Endothelial cell of umbilical vein (primary cell): ENCODE results near the gene EVA1A. TPM values are rescaled to one million over a fixed set of nuclear protein-coding genes. Genes with fewer than 3 reads are reported as not detected.

Experiments used
- BruUV-seq: library from RNA; stranded (reverse); fragments of 400-500 nt; replicated peaks from 2 replicates; lab custom pipeline; 2021; lab: Mats Ljungman, UMichigan
- CTCF ChIA-PET: fragments of 300-600, 350-600 bp; sonication (Branson Sonifier 250); formaldehyde crosslinking; loops from one replicate; lab custom pipeline; 2021; ENCODE audit warnings: antibody characterized with exemption, inconsistent platforms; lab: Charles Lee
- POLR2A ChIA-PET: fragments of 300-600, 350-600 bp; sonication (Branson Sonifier 250); formaldehyde crosslinking; loops from one replicate; lab custom pipeline; 2021; ENCODE audit warnings: antibody characterized with exemption, inconsistent platforms; lab: Charles Lee
- DNase-seq: peaks from one replicate; pipeline ENCODE4 v3.0.0-alpha.2; 2011; ENCODE audit warnings: low read depth, low spot score
- FAIRE-seq: peaks from 2 replicates; lab custom pipeline; 2011; peaks lifted over from hg19 to GRCh38; lab: Jason Lieb, UNC
- H2AFZ ChIP-seq: 2 replicates; pipeline ENCODE4 v1.6.0; 2012; ENCODE audit warnings: low read depth, low read length, control low read depth, inconsistent platforms
- H3K27ac ChIP-seq: 2 replicates; pipeline ENCODE4 v1.5.1; 2011; ENCODE audit warnings: low read depth, mild to moderate bottlenecking, control low read depth, low read length, moderate library complexity; ENCODE audit not compliant: insufficient read depth
- H3K27me3 ChIP-seq, 2 experiments: 2 replicates each; pipeline versions ENCODE4 v1.6.0 to v1.6.1; 2011; ENCODE audit warnings: low read length in 2 of 2, mixed read lengths in 1 of 2; ENCODE audit not compliant: control insufficient read depth in 2 of 2, insufficient read depth in 2 of 2
- H3K36me3 ChIP-seq, 2 experiments: 2 replicates in 1 of 2; 3 replicates in 1 of 2; pipeline ENCODE4 v1.5.1; 2011; ENCODE audit warnings: low read length in 2 of 2, mild to moderate bottlenecking in 1 of 2, moderate library complexity in 1 of 2; ENCODE audit not compliant: control insufficient read depth in 2 of 2, insufficient read depth in 2 of 2; ENCODE audit errors: extremely low read depth in 1 of 2
- H3K4me1 ChIP-seq: 3 replicates; pipeline ENCODE4 v1.5.1; 2011; ENCODE audit warnings: mild to moderate bottlenecking, low read length; ENCODE audit not compliant: control insufficient read depth, insufficient read depth; ENCODE audit errors: extremely low read depth
- H3K4me2 ChIP-seq: 2 replicates; pipeline ENCODE4 v1.6.1; 2011; ENCODE audit warnings: low read length, control low read depth, mixed read lengths; ENCODE audit not compliant: insufficient read depth
- H3K4me3 ChIP-seq, 3 experiments: fragments of 200-600 bp in 1 of 3; sonication (generic), shearing (Covaris generic) in 1 of 3; replicated peaks in 1 of 3; 2 replicates each; pipeline ENCODE4 v1.5.1; 2011 to 2016; ENCODE audit warnings: control low read depth in 3 of 3, low read length in 3 of 3, mild to moderate bottlenecking in 2 of 3, inconsistent platforms in 1 of 3, low read depth in 1 of 3, moderate library complexity in 1 of 3; ENCODE audit not compliant: insufficient read depth in 1 of 3
- H3K79me2 ChIP-seq: 2 replicates; pipeline ENCODE4 v1.6.0; 2012; ENCODE audit warnings: low read length, inconsistent platforms; ENCODE audit not compliant: control insufficient read depth, insufficient read depth
- H3K9ac ChIP-seq: replicated peaks from 2 replicates; pipeline ENCODE3; 2011; ENCODE audit warnings: low read length, control low read depth; ENCODE audit not compliant: insufficient read depth; ENCODE audit errors: extremely low read depth
- H3K9me1 ChIP-seq: replicated peaks from 3 replicates; pipeline ENCODE4 v1.6.0; 2011; ENCODE audit warnings: mild to moderate bottlenecking, low read length; ENCODE audit not compliant: control insufficient read depth, insufficient read depth; ENCODE audit errors: extremely low read depth
- H3K9me3 ChIP-seq: replicated peaks from 2 replicates; pipeline ENCODE4 v1.5.1; 2012; ENCODE audit warnings: low read length, inconsistent platforms; ENCODE audit not compliant: control insufficient read depth, insufficient read depth
- H4K20me1 ChIP-seq: replicated peaks from 2 replicates; pipeline ENCODE3; 2011; ENCODE audit warnings: mild to moderate bottlenecking, low read length; ENCODE audit not compliant: control insufficient read depth, insufficient read depth; ENCODE audit errors: extremely low read depth
- FOS ChIP-seq: IDR thresholded peaks from 2 replicates; pipeline ENCODE4 v1.6.1; 2011; ENCODE audit warnings: mild to moderate bottlenecking, low read length, moderate library complexity, borderline replicate concordance; ENCODE audit not compliant: insufficient read depth
- GATA2 ChIP-seq: IDR thresholded peaks from 2 replicates; pipeline ENCODE4 v1.7.0; 2011; ENCODE audit warnings: low read depth, mild to moderate bottlenecking, moderate library complexity, mixed read lengths, low read length; ENCODE audit not compliant: insufficient read length, insufficient read depth
- JUN ChIP-seq: IDR thresholded peaks from 2 replicates; pipeline ENCODE4 v1.6.1; 2011; ENCODE audit warnings: borderline replicate concordance, low read depth; ENCODE audit not compliant: insufficient read length, insufficient read depth
- MYC ChIP-seq: IDR thresholded peaks from one replicate; pipeline ENCODE4 v1.6.1; 2011; ENCODE audit warnings: mild to moderate bottlenecking, low read depth, low read length
- POLR2A ChIP-seq: IDR thresholded peaks from 2 replicates; pipeline ENCODE4 v1.6.1; 2012; ENCODE audit warnings: low read depth, mild to moderate bottlenecking, control low read depth, low read length
- dilution Hi-C: fragments of 300-500 bp; cut with MboI; formaldehyde crosslinking; loops from one replicate; pipeline ENCODE4 v1.15.0; 2019; ENCODE audit warnings: low sequenced_read_pairs; ENCODE audit not compliant: extremely low pct_ligation_motif_present
- intact Hi-C: fragments of 100-400 bp; cut with micrococcal nuclease; formaldehyde crosslinking; loops from one replicate; pipeline ENCODE4 v1.10.0; 2022
- polyA plus RNA-seq, 4 experiments: library from polyadenylated mRNA; depleted of rRNA in 3 of 4; stranded (reverse) in 3 of 4; unstranded in 1 of 4; fragments of >200 nt; gene quantifications; 2 replicates each; pipeline versions ENCODE4 v1.2.1 to v1.2.3, GENCODE V29; 2011 to 2012; ENCODE audit warnings: missing spikeins in 1 of 4
- total RNA-seq: library from RNA; stranded (reverse); gene quantifications from 2 replicates; pipeline ENCODE4 v1.2.3, GENCODE V29; 2021
- TF ChIP-seq, protein P1 (sequence below), 2 donors: IDR thresholded peaks; 1 replicate in 1 of 2; 2 replicates in 1 of 2; pipeline ENCODE4 v1.5.1; 2011; ENCODE audit warnings: low read length in 2 of 2, mild to moderate bottlenecking in 2 of 2, moderate library complexity in 2 of 2, control low read depth in 1 of 2, inconsistent platforms in 1 of 2, low read depth in 1 of 2; ENCODE audit not compliant: insufficient read depth in 1 of 2; ENCODE audit errors: extremely low read depth in 1 of 2

The EVA1A gene
- total and polyA plus RNA-seq, 2 donors (not counting 3 experiments of a cell fraction or from before 2014, with no cell fraction given): 52.6 to 66.5 TPM

DNA sequence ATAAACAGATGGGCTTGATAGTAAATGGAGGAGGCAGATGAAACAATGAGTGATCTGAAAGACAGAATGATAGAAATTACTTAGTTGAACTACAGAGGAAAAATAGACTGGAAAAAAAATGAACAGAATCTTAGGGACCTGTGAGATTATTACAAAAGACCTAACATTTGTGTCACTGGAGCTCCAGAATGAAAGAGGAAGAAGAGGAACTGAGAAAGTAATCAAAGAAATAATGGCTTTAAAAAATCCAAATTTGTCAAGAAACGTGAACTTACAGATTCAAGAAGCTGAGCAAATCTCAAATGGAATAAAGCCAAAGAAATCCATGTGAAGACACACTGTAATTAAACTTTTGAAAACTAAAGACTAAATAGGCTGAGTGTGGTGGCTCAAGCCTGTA is 28.3 kb downstream of the EVA1A start:
- no peaks in the 10 kb centered on the region for H3K4me1 ChIP-seq
- H3K9ac ChIP-seq: no peak overlapping the region
- H3K27me3 ChIP-seq: no peaks in the 10 kb centered on the region
- H2AFZ ChIP-seq: no peak overlapping the region
- no peak overlapping the region for H3K27ac ChIP-seq
- no peak overlapping the region for H3K4me3 ChIP-seq
- no TSS peak for BruUV-seq
- no peaks in the 10 kb centered on the region for H3K9me3 ChIP-seq
- no peak overlapping the region for H3K4me2 ChIP-seq
- POLR2A ChIA-PET: no interaction called here
- peak; percentile 33 for DNase-seq
- no peaks in the 10 kb centered on the region for H3K36me3 ChIP-seq
- no peaks in the 10 kb centered on the region for H4K20me1 ChIP-seq
- no peak for TF ChIP-seq MYC
- TF ChIP-seq POLR2A: no peak
- no peak for TF ChIP-seq GATA2
- TF ChIP-seq, protein P1, sequence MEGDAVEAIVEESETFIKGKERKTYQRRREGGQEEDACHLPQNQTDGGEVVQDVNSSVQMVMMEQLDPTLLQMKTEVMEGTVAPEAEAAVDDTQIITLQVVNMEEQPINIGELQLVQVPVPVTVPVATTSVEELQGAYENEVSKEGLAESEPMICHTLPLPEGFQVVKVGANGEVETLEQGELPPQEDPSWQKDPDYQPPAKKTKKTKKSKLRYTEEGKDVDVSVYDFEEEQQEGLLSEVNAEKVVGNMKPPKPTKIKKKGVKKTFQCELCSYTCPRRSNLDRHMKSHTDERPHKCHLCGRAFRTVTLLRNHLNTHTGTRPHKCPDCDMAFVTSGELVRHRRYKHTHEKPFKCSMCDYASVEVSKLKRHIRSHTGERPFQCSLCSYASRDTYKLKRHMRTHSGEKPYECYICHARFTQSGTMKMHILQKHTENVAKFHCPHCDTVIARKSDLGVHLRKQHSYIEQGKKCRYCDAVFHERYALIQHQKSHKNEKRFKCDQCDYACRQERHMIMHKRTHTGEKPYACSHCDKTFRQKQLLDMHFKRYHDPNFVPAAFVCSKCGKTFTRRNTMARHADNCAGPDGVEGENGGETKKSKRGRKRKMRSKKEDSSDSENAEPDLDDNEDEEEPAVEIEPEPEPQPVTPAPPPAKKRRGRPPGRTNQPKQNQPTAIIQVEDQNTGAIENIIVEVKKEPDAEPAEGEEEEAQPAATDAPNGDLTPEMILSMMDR (IDR thresholded peaks at IDR 0.05; ENCODE audit: extremely low read depth in 1 of 2, insufficient read depth in 1 of 2, low read depth in 1 of 2, low read length in 2 of 2): no peak
- no peak for TF ChIP-seq FOS
- no peak for TF ChIP-seq JUN
- CTCF ChIA-PET: interaction anchor here (0.6 to 1.3 kb wide), 5 partner anchors 28 to 65 kb away, joined by 3 to 4 read pairs (median 3); partner anchors contain the start of gene EVA1A
- FAIRE-seq: peak; percentile 44
- H3K79me2 ChIP-seq: peaks cover 59% of the 10 kb centered on the region
- no peaks in the 10 kb centered on the region for H3K9me1 ChIP-seq
- intact Hi-C loops (no loop called here), dilution Hi-C loops (no loop called here)
